Measurements from ENCODE around the gene GATA6. TPM values are rescaled to one million over a fixed set of nuclear protein-coding genes. Genes with fewer than 3 reads are reported as not detected.
"Not testable (repeated sequence)": the region's sequence is repeated elsewhere in the genome, so short reads cannot be mapped to it uniquely, and the experiment has no call there.

Gene GATA6
- total RNA-seq, 1 experiment from 2014 or later: 3.3 TPM

GRCh38 chr18:22195052-22195451, 25.7 kb downstream of the GATA6 start (continued):
- TF ChIP-seq ZBTB33 (IDR thresholded peaks at IDR 0.05; ENCODE audit: extremely low read depth, insufficient replicate concordance, low read length) (no peak), POLR2A (IDR thresholded peaks at IDR 0.05; ENCODE audit: borderline replicate concordance, extremely low read depth, insufficient read depth, insufficient read length) (no peak), EGR1 (IDR thresholded peaks at IDR 0.05; ENCODE audit: low read depth) (no peak), POLR2AphosphoS5 (IDR thresholded peaks at IDR 0.05; ENCODE audit: low read depth, low read length) (no peak), RAD21 (IDR thresholded peaks at IDR 0.05; ENCODE audit: low read depth) (no peak), MAX (IDR thresholded peaks at IDR 0.05) (no peak), FOSL1 (IDR thresholded peaks at IDR 0.05; ENCODE audit: low read depth) (no peak), CEBPB (IDR thresholded peaks at IDR 0.05; ENCODE audit: low read depth) (no peak), EZH2 (IDR thresholded peaks at IDR 0.05) (no peak), JUND (IDR thresholded peaks at IDR 0.05) (no peak), ATF3 (IDR thresholded peaks at IDR 0.05) (no peak)

- H3K9me2 ChIP-seq (ENCODE audit: insufficient read depth); H3K79me2 ChIP-seq (ENCODE audit: insufficient read depth, low read length); H3K4me1 ChIP-seq (ENCODE audit: control insufficient read depth in 1 of 2, insufficient read depth in 2 of 2, low read length in 2 of 2); H3K4me2 ChIP-seq (ENCODE audit: low read length); H3K9me3 ChIP-seq (ENCODE audit: control insufficient read depth in 1 of 2, insufficient read depth in 1 of 2, low read depth in 1 of 2, low read length in 2 of 2); H2AFZ ChIP-seq (ENCODE audit: low read depth, low read length, poor library complexity, severe bottlenecking); H4K20me1 ChIP-seq (ENCODE audit: insufficient read depth); H3K4me3 ChIP-seq (replicated peaks in 1 of 2; ENCODE audit: low read depth in 1 of 2, low read length in 2 of 2); DNase-seq (ENCODE audit: low read depth, low spot score); H3K9ac ChIP-seq (ENCODE audit: low read length); BruUV-seq (replicated peaks); H3K27ac ChIP-seq (ENCODE audit: low read depth, low read length); RAD21 ChIA-PET (ENCODE audit: low non-redundant PET in 1 of 2, low total read pairs in 2 of 2, uncharacterized antibody in 2 of 2, unreplicated experiment in 2 of 2); ATAC-seq; POLR2A ChIA-PET; H3K27me3 ChIP-seq (ENCODE audit: insufficient read depth, low read length); intact Hi-C loops (cut with micrococcal nuclease): not testable (repeated sequence)
- CTCF ChIA-PET: interaction anchor here (1.6 kb wide), 1 partner anchor 1005 kb away, joined by 3 read pairs; no protein-coding TSS in a partner anchor
- H3K36me3 ChIP-seq (ENCODE audit: control insufficient read depth in 1 of 2, insufficient read depth in 2 of 2, low read length in 2 of 2): peaks cover 0 to 12% of the 10 kb centered on the region in 2 experiments; a peak in 2 of 4 replicates
Measured at GRCh38 chr18:22196943-22197342, 27.6 kb downstream of the GATA6 start.

Data from HCT116 (cell line).